ENCODE data around the gene KISS1R.

Gene KISS1R

DNA sequence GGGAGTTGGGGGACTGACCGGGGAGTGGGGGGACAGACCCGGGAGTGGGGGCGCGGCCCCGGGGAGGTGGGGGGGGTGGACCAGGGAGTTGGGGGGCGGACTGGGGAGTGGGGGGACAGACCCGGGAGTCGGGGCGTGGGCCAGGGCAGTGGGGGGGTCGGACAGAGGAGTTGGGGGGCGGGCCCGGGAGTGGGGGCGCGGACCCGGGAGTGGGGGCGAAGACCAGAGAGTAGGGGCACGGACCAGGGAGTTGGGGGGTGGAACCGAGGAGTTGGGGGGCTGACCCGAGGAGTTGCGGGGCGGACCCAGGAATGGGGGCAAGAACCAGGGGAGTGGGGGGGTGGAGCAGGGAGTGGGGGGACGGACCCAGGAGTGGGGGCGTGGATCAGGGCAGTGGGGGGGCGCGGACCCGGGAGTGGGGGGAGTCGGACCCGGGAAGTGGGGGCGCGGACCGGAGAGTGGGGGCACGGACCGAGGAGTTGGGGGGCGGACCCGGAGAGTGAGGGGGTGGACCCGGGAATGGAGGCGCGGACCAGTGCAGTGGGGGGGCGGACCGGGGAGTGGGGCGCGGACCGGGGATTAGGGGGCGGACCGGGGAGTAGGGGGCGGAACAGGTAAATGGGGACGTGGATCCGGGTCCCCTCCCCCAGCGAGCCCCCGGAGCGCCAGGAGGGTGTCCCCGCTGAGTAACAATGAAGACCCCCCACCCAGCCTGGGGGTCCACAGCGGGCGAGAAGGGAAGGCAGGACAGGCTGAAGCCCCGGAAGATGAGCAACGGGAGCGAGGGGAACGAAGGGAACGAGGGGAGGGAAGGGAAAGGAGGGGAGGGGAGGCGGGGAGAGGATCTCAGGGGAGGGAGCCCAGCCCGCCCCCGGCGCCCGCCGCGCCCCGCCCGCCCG, 4.7 kb upstream of the KISS1R start:
- H3K4me3 ChIP-seq (ENCODE audit: low read depth, low read length) = peak overlapping the region; percentile 77
- TF ChIP-seq, protein P1, sequence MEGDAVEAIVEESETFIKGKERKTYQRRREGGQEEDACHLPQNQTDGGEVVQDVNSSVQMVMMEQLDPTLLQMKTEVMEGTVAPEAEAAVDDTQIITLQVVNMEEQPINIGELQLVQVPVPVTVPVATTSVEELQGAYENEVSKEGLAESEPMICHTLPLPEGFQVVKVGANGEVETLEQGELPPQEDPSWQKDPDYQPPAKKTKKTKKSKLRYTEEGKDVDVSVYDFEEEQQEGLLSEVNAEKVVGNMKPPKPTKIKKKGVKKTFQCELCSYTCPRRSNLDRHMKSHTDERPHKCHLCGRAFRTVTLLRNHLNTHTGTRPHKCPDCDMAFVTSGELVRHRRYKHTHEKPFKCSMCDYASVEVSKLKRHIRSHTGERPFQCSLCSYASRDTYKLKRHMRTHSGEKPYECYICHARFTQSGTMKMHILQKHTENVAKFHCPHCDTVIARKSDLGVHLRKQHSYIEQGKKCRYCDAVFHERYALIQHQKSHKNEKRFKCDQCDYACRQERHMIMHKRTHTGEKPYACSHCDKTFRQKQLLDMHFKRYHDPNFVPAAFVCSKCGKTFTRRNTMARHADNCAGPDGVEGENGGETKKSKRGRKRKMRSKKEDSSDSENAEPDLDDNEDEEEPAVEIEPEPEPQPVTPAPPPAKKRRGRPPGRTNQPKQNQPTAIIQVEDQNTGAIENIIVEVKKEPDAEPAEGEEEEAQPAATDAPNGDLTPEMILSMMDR (IDR thresholded peaks at IDR 0.05; ENCODE audit: low read depth, low read length) = no peak

DNA sequence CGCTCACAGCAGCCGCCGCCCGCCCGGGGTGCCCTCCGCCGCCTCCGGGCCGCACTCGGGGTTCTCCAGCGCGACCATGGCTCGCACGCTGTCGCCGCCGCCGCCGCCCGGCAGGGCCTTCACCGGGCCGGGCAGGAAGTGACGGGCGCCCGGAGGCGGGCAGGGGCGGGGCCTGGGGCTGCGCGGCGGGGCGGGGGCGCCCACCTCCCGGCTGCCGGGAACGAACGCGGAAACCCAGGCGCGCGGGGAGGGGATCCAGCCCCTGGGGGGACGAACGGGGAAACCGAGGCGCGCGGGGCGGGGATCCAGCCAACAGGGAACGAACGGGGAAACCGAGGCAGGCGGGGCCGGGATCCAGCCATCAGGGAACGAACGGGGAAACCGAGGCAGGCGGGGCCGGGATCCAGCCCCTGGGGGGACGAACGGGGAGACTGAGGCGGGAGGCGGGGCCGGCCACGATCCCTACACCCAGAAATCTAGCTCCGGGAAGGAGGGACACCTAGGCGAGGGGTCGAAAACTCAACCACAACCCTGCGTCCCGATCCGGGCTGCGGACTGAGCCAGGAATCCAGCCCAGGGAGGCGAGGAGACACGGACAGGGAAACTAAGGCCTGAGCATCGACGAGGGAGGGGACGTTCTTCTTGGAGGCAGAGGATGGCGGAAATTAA, 3.9 kb upstream of the KISS1R start, which contains the start of gene R3HDM4:
R3HDM4 (minus strand) TSS at position 140 of the 669 bp plus-strand sequence; CDS start at position 78, 62 bp downstream.
- TF ChIP-seq, protein P1 (IDR thresholded peaks at IDR 0.05; ENCODE audit: low read depth, low read length) = no peak
- H3K4me3 ChIP-seq (ENCODE audit: low read depth, low read length) = peak within 1 kb of the TSS; percentile 77

DNA sequence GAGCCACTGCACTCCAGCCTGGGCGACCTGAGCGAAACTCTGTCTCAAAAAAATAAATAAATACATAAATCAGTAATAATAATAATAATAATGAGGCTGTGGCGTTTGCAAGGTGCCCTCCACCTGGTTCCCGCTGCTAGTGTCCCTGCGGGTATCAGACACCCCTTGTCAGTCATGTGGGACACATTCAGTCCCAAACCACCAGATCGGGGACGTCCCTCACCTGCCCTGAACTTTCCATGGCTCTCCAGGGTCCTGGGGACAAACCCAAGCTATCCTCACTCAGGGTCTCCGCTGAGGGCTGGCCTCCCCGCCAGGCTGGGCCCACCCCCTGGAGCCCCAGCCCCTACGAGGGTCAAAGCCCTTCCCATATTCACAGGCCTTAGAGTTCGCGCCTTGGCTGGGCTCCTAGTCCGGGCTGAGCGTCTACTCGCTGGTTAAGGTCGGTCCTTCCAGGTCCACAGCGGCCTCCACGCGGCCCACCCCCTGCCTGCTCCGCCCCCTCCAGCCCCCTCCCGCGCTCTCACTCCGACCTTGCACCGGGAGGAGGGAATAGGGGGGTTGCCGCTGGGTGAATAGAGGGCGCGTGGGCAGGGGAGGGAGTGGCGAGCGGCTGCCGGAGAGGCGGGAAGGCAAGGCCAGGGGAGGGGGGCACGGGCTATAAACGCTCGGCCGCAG, 349 bp upstream of the KISS1R start:
- TF ChIP-seq, protein P1 (IDR thresholded peaks at IDR 0.05; ENCODE audit: low read depth, low read length) = no peak
- no peak overlapping the region for H3K4me3 ChIP-seq (ENCODE audit: low read depth, low read length)

DNA sequence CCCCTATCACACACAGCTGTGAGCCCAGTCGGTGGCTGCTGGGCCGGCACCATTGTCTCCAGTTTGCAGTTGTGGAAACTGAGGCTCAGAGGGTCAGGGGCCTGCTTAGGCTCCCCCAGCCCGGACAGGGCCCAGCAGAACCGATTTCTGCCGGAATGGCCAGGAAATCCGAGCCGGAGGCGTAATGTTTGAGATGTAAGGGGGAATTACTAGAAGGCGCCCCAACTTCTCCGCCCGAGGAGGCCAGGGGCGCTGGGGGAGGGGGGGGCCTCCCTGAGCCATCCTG, 962 bp downstream of the KISS1R start:
- TF ChIP-seq, protein P1 (IDR thresholded peaks at IDR 0.05; ENCODE audit: low read depth, low read length) = no peak
- H3K4me3 ChIP-seq (ENCODE audit: low read depth, low read length) = no peak overlapping the region

DNA sequence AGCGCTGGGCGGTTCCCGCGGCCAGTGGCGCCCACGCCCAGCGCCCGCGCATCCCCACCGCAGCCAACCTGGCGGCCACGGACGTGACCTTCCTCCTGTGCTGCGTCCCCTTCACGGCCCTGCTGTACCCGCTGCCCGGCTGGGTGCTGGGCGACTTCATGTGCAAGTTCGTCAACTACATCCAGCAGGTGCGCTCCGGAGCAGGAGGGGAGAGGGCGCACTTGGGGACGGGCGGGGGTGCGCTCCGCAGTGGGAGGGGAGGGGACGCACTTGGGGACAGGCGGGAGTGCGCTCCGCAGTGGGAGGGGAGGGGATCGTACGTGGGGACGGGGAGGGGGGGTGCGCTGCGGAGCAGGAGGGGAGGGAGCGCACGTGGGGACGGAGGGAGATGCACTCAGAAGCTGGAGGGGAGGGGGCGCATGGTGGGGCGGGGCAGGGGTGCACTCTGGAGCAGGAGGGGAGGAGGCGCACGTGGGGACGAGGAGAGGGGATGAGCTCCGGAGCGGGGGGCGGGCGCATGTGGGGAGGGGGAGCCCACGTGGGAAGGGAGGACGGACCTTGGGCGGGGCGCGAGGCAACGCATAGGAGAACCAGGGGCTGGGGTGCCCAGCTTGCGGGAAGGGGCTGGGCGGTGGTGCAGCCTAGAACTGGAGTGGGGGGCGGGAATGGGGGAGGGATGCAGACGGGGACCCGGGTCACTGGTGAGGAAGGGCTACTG, 1.5 kb downstream of the KISS1R start:
- TF ChIP-seq, protein P1 (IDR thresholded peaks at IDR 0.05; ENCODE audit: low read depth, low read length) = no peak
- no peak overlapping the region for H3K4me3 ChIP-seq (ENCODE audit: low read depth, low read length)

DNA sequence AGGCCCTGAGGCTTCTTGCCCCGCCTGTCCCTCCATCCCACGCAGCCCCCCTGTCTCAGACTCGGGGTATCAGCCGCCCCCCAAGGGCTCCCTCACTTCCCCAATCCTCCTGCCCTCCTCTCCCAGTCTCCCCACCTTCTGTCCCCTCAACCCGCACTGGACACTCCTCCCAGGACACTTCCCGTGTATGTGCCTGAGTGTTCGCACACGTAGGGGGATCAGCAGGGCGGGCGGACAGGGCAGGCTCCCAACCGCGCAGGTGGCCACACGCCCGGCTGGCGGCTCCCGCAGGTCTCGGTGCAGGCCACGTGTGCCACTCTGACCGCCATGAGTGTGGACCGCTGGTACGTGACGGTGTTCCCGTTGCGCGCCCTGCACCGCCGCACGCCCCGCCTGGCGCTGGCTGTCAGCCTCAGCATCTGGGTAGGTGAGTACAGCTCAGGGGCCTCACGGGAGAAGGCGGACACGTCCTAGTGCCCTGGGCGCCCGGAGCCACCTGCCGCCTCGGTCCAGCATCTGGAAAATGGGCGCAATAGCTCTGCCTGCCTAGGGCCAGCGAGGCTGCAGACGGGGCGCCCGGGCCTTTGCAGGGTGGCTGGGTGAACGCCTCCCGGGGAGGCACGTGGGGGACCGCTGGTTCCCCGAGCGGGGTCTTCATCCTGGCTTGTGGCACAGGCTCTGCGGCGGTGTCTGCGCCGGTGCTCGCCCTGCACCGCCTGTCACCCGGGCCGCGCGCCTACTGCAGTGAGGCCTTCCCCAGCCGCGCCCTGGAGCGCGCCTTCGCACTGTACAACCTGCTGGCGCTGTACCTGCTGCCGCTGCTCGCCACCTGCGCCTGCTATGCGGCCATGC, 2.3 kb downstream of the KISS1R start:
- no peak overlapping the region for H3K4me3 ChIP-seq (ENCODE audit: low read depth, low read length)
- TF ChIP-seq, protein P1 (IDR thresholded peaks at IDR 0.05; ENCODE audit: low read depth, low read length) = no peak
